ENCODE measurements around the gene ZAP70.

The ZAP70 gene

DNA sequence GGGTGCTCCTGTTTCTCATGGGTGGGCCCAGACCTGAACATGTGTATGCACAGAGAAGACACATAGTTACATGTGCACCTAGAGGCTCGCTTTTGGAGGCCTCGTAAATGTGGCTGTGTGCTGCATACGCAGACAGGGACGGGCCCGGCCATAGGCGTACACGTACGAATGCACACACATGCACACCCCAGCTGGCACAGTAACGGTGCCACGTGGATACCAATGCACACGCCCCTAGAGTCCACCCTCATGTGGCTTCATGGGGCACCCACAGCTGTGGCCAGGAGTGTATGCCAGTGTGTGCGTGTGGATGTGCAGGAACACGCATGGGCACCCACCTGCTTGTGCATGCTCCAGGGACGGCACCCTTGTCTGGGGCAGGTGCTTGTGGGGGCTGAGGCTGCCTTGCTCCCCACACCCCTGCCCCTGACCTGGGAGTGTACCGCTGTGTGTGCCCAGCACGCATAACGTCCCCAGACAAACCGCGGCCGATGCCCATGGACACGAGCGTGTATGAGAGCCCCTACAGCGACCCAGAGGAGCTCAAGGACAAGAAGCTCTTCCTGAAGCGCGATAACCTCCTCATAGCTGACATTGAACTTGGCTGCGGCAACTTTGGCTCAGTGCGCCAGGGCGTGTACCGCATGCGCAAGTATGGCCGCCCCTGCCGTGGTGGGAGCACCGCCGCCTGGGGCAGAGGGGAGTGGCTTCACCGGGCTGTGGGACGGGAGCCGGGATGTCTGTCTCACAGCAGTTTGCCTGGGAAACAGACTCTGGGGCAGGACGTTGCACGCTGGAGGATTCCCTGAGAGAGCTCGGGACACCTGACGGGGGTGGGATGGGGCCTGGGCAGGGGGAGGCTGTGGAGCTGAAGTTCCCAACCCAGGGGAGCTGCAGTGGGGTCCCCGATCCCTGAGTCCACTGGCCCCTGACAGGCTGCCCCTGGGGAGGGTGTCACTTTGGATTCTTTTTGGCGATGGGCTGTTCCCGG is 21.0 kb downstream of the ZAP70 start:
- Histone ChIP-seq H3K36me3 (ENCODE audit: insufficient read depth, low read length) (peaks cover 95% of the 10 kb centered on the region; the same call in 1 of the 2 replicates), H3F3A (ENCODE audit: low read depth) (no peaks in the 10 kb centered on the region), H3K27me3 (ENCODE audit: insufficient read depth, low read length, poor library complexity, severe bottlenecking) (no peaks in the 10 kb centered on the region), H2AFZ (ENCODE audit: low read length) (no peak overlapping the region), H3K9me3 (ENCODE audit: insufficient read depth, low read depth, low read length) (no peaks in the 10 kb centered on the region), H3K9ac (ENCODE audit: low read depth, low read length, poor library complexity, severe bottlenecking) (no peak overlapping the region), H3K4me3 (ENCODE audit: low read length, poor library complexity, severe bottlenecking) (no peak overlapping the region), H3K4me1 (ENCODE audit: insufficient read depth, low read length, poor library complexity, severe bottlenecking) (no peaks in the 10 kb centered on the region), H3K9me2 (replicated peaks; ENCODE audit: low read depth, low read length) (no peaks in the 10 kb centered on the region), H4K20me1 (ENCODE audit: insufficient read depth, low read length, poor library complexity, severe bottlenecking) (peaks cover 38% of the 10 kb centered on the region), H3K79me2 (ENCODE audit: insufficient read depth, low read length) (peaks cover 35% of the 10 kb centered on the region), H3K4me2 (ENCODE audit: low read depth, low read length, poor library complexity, severe bottlenecking) (no peak overlapping the region)
- TF ChIP-seq CTCF (conservative IDR thresholded peaks at IDR 0.05; ENCODE audit: low read length): no peak
- no peak for TF ChIP-seq EZH2phosphoT487 (IDR thresholded peaks at IDR 0.05; ENCODE audit: borderline replicate concordance)

- TF ChIP-seq CTCF (conservative IDR thresholded peaks at IDR 0.05; ENCODE audit: low read length) (no peak), EZH2phosphoT487 (IDR thresholded peaks at IDR 0.05; ENCODE audit: borderline replicate concordance) (no peak)
- peaks cover 33% of the 10 kb centered on the region for H4K20me1 ChIP-seq (ENCODE audit: insufficient read depth, low read length, poor library complexity, severe bottlenecking)
- no peaks in the 10 kb centered on the region for H3K27me3 ChIP-seq (ENCODE audit: insufficient read depth, low read length, poor library complexity, severe bottlenecking)
- no peaks in the 10 kb centered on the region for H3K4me1 ChIP-seq (ENCODE audit: insufficient read depth, low read length, poor library complexity, severe bottlenecking)
- H3K4me3 ChIP-seq (ENCODE audit: low read length, poor library complexity, severe bottlenecking): no peak overlapping the region
- H3F3A ChIP-seq (ENCODE audit: low read depth): no peaks in the 10 kb centered on the region
- no peak overlapping the region for H2AFZ ChIP-seq (ENCODE audit: low read length)
- H3K36me3 ChIP-seq (ENCODE audit: insufficient read depth, low read length): peaks cover 87% of the 10 kb centered on the region; the same call in 1 of the 2 replicates
- no peak overlapping the region for H3K4me2 ChIP-seq (ENCODE audit: low read depth, low read length, poor library complexity, severe bottlenecking)
- H3K9me2 ChIP-seq (replicated peaks; ENCODE audit: low read depth, low read length): no peaks in the 10 kb centered on the region
- H3K9me3 ChIP-seq (ENCODE audit: insufficient read depth, low read depth, low read length): no peaks in the 10 kb centered on the region
- H3K79me2 ChIP-seq (ENCODE audit: insufficient read depth, low read length): peaks cover 27% of the 10 kb centered on the region; the same call in 1 of the 2 replicates
- no peak overlapping the region for H3K9ac ChIP-seq (ENCODE audit: low read depth, low read length, poor library complexity, severe bottlenecking)
These were observed 21.8 kb downstream of the ZAP70 start for GRCh38 chr2:97735161-97735561.

DNA sequence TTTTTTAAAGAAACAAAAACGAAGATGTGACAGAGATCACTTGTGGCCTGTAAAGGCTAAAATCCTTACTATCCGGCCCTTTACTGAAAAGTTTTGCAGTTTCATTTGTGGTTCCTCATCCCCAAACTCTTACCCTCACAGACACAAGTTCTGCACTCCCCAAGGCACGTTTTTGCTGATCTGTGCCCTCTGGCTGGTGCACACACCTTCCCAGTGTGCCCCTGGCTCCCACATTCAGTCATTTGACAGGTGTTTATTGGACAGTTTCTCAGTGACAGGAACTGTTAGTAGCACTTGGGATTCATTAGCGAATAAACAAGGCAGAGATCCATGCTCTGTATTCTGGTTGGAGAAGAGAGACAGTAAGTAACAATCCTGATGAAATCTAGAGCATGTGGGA is 22.8 kb downstream of the ZAP70 start:
- Histone ChIP-seq H3K9me2 (replicated peaks; ENCODE audit: low read depth, low read length) (no peaks in the 10 kb centered on the region), H3K4me3 (ENCODE audit: low read length, poor library complexity, severe bottlenecking) (no peak overlapping the region), H2AFZ (ENCODE audit: low read length) (no peak overlapping the region), H3K36me3 (ENCODE audit: insufficient read depth, low read length) (peaks cover 79% of the 10 kb centered on the region; the same call in 1 of the 2 replicates), H3K79me2 (ENCODE audit: insufficient read depth, low read length) (peaks cover 17% of the 10 kb centered on the region; the same call in 1 of the 2 replicates), H3K27me3 (ENCODE audit: insufficient read depth, low read length, poor library complexity, severe bottlenecking) (no peaks in the 10 kb centered on the region), H3F3A (ENCODE audit: low read depth) (no peaks in the 10 kb centered on the region), H3K4me2 (ENCODE audit: low read depth, low read length, poor library complexity, severe bottlenecking) (no peak overlapping the region), H3K9me3 (ENCODE audit: insufficient read depth, low read depth, low read length) (no peaks in the 10 kb centered on the region), H4K20me1 (ENCODE audit: insufficient read depth, low read length, poor library complexity, severe bottlenecking) (peaks cover 30% of the 10 kb centered on the region), H3K4me1 (ENCODE audit: insufficient read depth, low read length, poor library complexity, severe bottlenecking) (no peaks in the 10 kb centered on the region), H3K9ac (ENCODE audit: low read depth, low read length, poor library complexity, severe bottlenecking) (no peak overlapping the region)
- TF ChIP-seq EZH2phosphoT487 (IDR thresholded peaks at IDR 0.05; ENCODE audit: borderline replicate concordance) (no peak), CTCF (conservative IDR thresholded peaks at IDR 0.05; ENCODE audit: low read length) (no peak)

All from Loucy (cell line).